ENCODE data around the gene DACT2. TPM values are rescaled to one million over a fixed set of nuclear protein-coding genes. Genes with fewer than 3 reads are reported as not detected.

DACT2 gene
- total RNA-seq, 1 donor from 2014 or later, result 1.4 TPM

GRCh38 chr6:168258795-168259194 is 60.8 kb downstream of the DACT2 start:
- peaks cover 12% of the 10 kb centered on the region for H3K9me3 Mint-ChIP-seq (ENCODE audit: unreplicated experiment)
- DNase-seq (ENCODE audit: extremely low spot score, unreplicated experiment), result no peak
- TF ChIP-seq, protein P1, sequence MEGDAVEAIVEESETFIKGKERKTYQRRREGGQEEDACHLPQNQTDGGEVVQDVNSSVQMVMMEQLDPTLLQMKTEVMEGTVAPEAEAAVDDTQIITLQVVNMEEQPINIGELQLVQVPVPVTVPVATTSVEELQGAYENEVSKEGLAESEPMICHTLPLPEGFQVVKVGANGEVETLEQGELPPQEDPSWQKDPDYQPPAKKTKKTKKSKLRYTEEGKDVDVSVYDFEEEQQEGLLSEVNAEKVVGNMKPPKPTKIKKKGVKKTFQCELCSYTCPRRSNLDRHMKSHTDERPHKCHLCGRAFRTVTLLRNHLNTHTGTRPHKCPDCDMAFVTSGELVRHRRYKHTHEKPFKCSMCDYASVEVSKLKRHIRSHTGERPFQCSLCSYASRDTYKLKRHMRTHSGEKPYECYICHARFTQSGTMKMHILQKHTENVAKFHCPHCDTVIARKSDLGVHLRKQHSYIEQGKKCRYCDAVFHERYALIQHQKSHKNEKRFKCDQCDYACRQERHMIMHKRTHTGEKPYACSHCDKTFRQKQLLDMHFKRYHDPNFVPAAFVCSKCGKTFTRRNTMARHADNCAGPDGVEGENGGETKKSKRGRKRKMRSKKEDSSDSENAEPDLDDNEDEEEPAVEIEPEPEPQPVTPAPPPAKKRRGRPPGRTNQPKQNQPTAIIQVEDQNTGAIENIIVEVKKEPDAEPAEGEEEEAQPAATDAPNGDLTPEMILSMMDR (IDR thresholded peaks at IDR 0.05), result no peak
- H3K4me1 Mint-ChIP-seq (ENCODE audit: unreplicated experiment), result peaks cover 9% of the 10 kb centered on the region
- peaks cover 27% of the 10 kb centered on the region for H3K27me3 Mint-ChIP-seq (ENCODE audit: unreplicated experiment)
- no peak overlapping the region for H3K4me3 Mint-ChIP-seq (ENCODE audit: unreplicated experiment)
- peaks cover 7% of the 10 kb centered on the region for H3K36me3 Mint-ChIP-seq (ENCODE audit: unreplicated experiment)
- no peak overlapping the region for H3K27ac Mint-ChIP-seq (ENCODE audit: unreplicated experiment)

DNA sequence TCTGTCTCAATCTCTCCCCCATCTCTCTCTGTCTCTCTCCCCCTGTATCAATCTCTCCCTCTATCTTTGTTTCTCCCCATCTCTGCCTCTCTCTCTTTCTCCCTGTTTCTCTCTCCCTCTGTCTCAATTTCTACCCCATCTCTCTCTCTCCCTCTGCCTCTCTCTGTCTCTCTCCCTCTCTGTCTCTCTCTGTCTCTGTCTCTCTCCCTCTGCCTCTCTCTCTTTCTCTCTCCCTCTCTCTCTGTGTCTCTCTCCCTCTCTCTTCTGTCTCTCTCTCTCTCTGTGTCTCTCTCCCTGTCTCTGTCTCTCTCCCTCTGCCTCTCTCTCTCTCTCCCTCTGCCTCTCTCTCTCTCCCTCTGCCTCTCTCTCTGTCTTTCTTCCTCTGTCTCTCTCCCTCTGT is 62.6 kb downstream of the DACT2 start:
- peaks cover 12% of the 10 kb centered on the region for H3K9me3 Mint-ChIP-seq (ENCODE audit: unreplicated experiment)
- no peak overlapping the region for H3K4me3 Mint-ChIP-seq (ENCODE audit: unreplicated experiment)
- TF ChIP-seq, protein P1 (IDR thresholded peaks at IDR 0.05), result no peak
- no peak for DNase-seq (ENCODE audit: extremely low spot score, unreplicated experiment)
- H3K27ac Mint-ChIP-seq (ENCODE audit: unreplicated experiment), result no peak overlapping the region
- H3K4me1 Mint-ChIP-seq (ENCODE audit: unreplicated experiment), result peaks cover 6% of the 10 kb centered on the region
- H3K27me3 Mint-ChIP-seq (ENCODE audit: unreplicated experiment), result peaks cover 34% of the 10 kb centered on the region
- peaks cover 7% of the 10 kb centered on the region for H3K36me3 Mint-ChIP-seq (ENCODE audit: unreplicated experiment)

Other genes starting within 250 kb of the DACT2 start
- gene FRMD1, start 240.6 kb downstream of the DACT2 start, total RNA-seq, result 0.05 and 0.34 TPM in 2 replicates
- 11.5 and 11.6 TPM in 2 replicates for gene SMOC2, start 121.4 kb upstream of the DACT2 start, total RNA-seq

All from osteocyte (in vitro differentiated cells).